Lung microvascular endothelial cell (primary cell): Measurements from ENCODE around the gene KRTAP10-6. TPM values are rescaled to one million over a fixed set of nuclear protein-coding genes. Genes with fewer than 3 reads are reported as not detected.
"Not testable (repeated sequence)": the region's sequence is repeated elsewhere in the genome, so short reads cannot be mapped to it uniquely, and the experiment has no call there.

Experiments
- DNase-seq, 2 donors: peaks; one replicate each; pipeline versions ENCODE4 v3.0.0 to v3.0.0-alpha.2; 2010; ENCODE audit warnings: low read depth in 2 of 2
- total RNA-seq: library from RNA; depleted of rRNA; stranded (reverse); fragments of >200 nt; gene quantifications from 2 replicates; pipeline ENCODE4 v1.2.1, GENCODE V29; 2014

Gene KRTAP10-6, protein sequence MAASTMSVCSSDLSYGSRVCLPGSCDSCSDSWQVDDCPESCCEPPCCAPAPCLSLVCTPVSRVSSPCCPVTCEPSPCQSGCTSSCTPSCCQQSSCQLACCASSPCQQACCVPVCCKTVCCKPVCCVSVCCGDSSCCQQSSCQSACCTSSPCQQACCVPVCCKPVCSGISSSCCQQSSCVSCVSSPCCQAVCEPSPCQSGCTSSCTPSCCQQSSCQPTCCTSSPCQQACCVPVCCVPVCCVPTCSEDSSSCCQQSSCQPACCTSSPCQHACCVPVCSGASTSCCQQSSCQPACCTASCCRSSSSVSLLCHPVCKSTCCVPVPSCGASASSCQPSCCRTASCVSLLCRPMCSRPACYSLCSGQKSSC
- total RNA-seq, result not detected in 2 replicates

DNA sequence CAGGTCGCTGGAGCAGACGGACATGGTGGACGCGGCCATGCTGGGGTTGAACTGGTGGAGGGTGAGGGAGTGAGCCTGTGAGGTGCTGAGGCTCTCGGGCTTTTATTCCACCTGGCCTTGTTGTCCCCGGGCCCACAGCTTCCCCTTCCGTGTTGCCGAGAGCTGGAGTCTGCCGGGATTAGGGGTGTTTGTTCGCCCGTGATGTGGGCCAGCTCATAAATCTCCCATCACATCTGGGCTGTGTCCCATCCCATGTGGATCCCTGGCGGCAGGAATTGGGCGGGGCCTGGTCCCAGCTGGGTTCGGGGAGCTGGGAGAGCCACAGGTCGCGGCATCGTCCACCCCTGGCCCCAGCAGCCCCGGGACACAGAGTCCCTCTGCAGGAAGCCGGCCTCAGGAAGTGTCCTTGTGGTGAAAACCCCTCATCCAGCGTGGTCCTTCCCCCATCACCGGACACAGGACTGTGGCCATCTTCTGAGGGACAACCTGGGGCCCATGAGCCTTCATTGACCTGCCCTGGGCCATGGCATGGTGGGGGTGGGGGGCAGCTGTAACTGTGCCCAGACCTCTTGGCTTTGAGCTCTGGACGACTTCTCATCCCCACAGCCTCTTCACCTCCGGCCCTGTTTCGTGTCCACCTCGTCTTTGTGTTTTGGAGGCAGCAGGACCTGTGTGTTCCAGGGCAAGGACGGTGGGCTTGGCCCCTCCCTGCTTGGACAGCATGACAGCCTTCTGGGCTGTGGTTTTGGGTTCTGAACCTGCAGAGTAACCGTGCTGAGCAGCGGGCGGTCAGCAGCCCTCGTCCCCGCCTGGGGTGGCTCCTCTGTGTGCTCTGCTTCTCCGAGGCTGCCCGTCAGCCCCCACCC, at the start of gene KRTAP10-6:
Gene KRTAP10-6, minus strand, starts transcription at position 60 of the 866 bp plus-strand sequence. Its CDS starts 21 bp downstream, at position 39.
- no peak for DNase-seq

DNA sequence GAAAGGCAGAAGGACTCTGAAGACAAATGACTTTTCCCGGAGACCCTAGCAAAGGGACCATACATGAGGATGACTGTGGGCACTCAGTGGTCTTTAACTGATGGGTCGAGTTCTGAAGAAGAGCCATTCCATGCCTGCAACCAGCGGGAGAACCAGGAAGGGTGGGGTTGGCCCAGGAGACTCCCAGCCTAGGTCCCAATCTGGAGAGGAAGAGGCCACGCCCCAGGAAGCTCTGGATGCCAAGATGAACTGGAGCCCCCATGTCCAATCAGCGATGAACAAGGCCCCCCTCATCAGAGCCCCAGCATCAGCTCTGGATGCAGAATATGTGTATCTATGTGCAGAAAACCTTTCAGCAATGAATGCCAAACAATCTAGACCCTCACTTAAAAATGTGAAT, 48.5 kb upstream of the KRTAP10-6 start:
- no peak for DNase-seq

DNA sequence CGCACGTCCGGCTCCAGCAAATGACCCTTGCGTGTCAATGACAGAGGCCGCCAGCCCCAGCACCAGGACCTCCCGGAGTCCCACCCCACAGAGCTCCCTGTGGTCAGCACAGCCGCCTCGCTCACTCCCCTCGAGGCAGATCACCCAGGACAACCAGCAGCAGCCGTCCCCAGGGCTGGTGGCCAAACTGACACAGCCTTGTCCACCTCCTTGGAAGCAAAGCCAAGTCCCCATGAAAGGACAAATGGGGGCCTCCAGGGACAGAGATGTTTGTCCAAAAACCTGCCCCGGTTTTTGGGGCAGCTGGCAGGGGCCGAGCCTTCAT, 47.0 kb upstream of the KRTAP10-6 start:
- DNase-seq, result no peak

DNA sequence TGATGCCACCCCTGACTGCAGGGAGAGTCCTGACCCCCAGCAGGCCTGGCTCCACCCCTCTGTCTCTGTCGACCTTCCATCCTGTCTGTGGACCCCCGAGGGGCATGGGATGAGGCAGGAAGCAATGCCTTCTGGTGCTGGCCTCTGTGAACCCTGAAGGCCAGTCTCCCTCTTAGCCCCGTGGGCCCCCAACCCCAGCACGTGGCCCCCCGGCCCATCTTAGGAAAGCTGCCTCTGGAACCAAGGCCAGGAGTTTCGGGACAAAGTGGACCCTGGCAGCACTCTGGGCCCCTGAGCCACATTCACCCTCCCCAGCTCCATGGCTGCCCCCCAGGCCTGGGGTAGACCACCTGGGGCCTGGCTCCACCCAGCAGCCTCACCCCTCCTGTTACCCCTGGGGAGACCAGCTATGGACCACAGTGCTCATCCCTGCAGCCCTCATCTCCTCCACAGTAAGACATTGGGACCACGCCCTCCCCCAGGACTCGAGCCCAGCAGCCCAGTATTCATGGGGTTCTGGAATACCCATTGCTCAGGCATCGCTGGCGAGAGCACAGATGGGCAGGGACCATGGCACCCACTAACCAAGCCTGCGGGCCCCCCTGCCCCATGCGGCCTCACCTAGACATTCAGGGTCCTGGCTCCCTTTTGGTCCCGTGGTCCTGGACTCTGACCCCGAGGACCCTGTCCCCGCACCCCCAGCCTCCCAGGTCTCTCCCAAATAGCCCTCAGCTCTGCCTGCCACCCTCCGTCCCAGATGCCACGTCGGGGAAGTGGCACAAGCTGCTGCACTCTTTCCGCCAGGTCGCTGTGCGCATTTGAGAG, 46.4 kb upstream of the KRTAP10-6 start:
- not testable (repeated sequence) for DNase-seq

DNA sequence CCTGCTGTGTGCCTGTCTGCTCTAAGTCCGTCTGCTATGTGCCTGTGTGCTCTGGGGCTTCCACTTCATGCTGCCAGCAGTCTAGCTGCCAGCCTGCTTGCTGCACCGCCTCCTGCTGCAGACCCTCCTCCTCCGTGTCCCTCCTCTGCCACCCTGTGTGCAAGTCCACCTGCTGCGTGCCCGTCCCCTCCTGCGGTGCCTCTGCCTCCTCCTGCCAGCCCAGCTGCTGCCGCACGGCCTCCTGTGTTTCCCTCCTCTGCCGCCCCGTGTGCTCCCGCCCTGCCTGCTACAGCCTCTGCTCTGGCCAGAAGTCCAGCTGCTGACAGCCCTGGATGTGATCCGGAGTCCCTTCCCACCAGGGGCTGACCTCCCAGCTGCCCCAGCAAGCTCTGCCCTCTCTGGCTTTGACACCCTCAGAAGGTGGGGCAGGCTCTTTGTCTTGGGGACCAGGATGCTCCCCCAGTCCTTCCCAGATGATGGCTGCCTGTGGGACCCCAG, 45.6 kb upstream of the KRTAP10-6 start:
- not testable (repeated sequence) for DNase-seq

DNA sequence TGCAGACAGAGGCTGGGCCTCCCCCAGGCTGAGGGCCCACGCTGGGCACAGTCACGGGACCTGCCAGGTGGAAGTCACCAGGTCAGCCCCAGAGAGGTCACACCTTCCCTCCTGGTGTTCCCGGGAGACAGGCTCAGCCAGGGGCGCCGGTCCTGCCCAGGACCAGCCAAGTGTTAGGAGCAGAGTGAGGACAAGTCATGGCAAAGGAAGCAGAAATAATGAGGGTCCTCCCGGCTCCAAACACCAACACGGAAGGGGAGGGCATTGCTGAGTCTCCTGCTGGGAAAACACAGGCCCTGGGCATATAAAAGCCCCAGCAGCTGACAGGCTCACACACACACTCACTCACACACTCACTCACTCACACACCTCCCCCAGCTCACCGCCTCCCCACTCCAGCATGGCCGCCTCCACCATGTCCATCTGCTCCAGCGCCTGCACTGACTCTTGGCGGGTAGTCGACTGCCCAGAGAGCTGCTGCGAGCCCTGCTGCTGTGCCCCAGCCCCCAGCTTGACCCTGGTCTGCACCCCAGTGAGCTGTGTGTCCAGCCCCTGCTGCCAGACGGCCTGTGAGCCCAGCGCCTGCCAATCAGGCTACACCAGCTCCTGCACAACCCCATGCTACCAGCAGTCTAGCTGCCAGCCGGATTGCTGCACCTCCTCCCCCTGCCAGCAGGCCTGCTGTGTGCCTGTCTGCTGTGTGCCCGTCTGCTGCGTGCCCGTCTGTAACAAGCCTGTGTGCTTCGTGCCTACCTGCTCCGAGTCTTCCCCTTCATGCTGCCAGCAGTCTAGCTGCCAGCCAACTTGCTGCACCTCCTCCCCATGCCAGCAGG, 44.9 kb upstream of the KRTAP10-6 start, which contains the start of gene KRTAP10-10:
Gene KRTAP10-10, plus strand, starts transcription at position 339 of the 833 bp plus-strand sequence. Its CDS starts 62 bp downstream, at position 401.
- DNase-seq, result no peak

DNA sequence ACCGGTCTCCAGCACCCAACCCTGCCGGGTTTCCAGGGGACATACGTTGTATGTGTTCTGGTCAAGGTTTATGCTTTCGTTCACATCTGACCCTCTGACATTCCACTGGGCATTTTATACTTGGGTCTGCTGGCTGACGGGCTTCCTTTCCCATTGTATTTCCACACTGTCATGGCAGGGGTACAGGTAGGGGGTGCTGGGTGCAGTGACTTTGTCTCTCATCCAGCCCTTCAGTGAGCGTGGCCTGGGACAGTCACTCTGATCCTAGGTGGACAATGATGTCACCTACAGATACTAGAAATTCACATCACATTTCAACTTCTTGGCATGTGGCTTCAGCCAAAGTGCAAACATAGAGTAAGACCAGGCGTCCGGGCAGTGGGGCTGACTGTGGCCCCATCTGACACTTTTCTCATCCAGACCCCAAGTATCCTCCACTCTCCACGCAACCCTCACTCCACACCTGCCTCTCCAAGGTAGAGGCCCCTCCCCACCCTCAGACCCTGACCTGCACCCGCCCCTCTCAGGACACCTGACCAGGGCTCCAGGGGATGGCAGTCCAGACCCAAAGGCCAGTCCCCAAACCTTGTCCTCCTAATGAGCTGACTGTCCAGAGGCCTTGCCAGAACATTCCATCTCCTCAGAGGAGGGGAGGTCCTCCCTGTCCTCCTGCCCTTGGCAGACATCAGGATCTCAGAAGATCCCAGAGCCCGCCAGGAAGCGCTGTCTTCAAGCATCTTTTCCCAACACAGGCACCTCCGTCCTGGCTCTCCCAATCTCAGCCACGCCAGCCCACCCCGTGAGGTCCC, 44.1 kb upstream of the KRTAP10-6 start:
- no peak for DNase-seq

DNA sequence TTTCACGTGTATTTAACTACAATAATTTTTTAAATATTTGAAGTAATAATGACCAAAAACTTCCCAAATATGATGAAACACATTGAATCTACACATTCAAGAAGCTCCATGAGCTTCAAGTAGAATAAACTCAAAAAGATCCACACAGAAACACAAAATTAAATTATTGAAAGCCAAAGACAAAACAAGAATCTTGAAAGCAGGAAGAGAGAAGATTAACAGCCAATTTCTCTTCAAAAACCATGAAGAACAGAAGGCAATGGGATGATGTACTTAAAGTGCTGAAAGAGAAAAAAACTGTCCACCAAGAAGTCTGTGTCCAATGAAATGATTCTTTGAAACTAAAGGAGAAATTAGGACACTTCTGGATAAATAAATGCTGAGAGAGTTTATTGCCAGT, 39.8 kb upstream of the KRTAP10-6 start:
- DNase-seq, result no peak

DNA sequence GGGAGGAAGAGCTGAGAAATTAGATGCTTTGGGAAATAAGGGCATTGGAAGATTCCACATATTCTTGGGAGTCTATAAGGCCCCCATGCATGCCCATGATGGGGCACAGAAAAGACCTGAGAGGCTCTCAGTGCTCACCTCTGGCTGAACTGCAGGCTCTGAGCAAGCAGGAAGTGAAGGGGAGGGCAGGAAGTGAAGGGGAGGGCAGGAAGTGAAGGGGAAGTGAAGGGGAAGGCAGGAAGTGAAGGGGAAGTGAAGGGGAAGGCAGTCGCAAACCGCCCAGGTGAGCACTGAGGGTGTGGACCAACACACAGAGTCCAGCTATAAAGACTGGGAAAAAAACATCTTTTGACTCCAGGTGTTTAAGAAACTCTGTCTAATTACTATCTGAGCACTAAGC, 38.1 kb upstream of the KRTAP10-6 start:
- DNase-seq, result no peak

DNA sequence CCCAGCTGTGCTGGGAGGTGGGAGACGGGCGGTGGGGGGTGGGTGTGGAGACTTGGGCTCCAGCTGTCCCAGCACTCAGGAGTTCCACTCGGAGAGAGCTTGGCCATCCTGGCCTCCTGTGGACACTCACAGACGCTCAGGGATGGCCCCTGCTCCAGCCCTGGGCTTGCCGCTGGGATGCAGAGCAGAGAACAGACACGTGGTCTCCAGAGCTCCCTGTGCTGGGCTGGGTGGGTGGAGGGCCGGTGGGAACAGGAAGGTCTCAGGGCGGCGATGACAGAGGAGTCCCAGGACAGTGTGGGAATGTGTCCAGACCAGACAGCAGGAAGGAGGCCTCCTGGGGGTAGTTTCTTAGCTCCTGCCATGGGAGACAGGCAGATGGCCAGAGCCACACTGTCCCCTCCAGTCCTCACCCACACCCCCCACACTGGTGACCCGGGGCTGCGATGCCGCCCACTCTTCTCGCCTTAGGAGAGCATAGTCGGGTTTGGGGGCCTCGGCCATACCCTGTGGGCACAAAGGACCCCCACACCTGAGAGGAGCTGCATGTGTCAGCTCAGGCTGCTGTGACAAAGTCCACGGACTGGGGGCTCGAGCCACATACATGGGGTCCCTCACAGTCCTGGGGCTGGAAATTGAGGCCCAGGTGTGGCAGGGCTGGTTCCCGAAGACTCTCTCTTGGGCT, 36.5 kb upstream of the KRTAP10-6 start:
- no peak for DNase-seq

DNA sequence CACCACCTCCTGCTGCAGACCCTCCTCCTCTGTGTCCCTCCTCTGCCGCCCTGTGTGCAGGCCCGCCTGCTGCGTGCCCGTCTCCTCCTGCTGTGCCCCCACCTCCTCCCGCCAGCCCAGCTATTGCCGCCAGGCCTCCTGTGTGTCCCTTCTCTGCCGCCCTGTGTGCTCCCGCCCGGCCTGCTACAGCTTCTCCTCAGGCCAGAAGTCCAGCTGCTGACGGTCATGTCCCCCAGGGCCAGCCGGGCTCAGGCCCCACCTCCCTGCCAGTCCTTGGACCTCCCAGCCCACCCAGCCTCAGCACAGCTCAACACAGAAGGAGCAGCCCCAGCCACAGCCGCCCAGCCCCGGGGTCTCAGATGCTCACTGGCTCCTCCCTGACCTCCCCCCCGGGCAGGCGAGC, 35.5 kb upstream of the KRTAP10-6 start:
- not testable (repeated sequence) for DNase-seq

DNA sequence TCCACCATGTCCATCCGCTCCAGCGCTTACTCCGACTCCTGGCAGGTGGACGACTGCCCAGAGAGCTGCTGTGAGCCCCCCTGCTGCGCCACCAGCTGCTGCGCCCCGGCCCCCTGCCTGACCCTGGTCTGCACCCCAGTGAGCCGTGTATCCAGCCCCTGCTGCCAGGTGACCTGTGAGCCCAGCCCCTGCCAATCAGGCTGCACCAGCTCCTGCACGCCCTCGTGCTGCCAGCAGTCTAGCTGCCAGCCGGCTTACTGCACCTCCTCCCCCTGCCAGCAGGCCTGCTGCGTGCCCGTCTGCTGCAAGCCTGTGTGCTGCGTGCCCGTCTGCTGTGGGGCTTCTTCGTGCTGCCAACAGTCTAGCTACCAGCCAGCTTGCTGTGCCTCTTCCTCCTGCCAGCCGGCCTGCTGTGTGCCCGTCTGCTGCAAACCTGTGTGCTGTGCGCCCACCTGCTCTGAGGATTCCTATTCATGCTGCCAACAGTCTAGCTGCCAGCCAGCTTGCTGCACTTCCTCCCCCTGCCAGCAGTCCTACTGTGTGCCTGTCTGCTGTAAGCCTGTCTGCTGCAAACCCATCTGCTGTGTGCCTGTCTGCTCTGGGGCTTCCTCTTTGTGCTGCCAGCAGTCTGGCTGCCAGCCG, 35.0 kb upstream of the KRTAP10-6 start:
- not testable (repeated sequence) for DNase-seq

DNA sequence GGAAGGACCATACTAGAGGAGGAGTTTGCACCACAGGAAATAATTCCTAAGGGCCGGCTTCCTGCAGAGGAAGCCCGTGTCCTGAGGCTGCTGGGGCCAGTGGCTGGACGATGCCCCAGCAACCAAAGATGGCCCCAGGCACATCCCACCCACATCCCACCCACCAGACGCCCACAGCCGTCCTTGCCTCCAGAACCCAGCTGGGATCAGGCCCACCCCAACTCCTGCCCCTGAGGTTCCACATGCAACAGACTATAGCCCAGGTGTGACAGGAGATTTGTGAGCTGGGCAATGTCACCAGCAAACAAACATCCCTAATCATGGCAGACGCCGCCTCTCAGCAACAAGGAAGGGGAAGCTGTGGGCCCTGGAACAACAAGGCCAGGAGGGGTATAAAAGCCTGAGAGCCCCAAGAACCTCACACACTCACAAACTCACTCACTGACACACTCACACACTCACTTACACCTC, 34.4 kb upstream of the KRTAP10-6 start, which contains the start of gene KRTAP10-9:
Gene KRTAP10-9, plus strand, starts transcription at position 421 of the 471 bp plus-strand sequence. CDS start 79 bp downstream, outside the sequence.
- no peak for DNase-seq

DNA sequence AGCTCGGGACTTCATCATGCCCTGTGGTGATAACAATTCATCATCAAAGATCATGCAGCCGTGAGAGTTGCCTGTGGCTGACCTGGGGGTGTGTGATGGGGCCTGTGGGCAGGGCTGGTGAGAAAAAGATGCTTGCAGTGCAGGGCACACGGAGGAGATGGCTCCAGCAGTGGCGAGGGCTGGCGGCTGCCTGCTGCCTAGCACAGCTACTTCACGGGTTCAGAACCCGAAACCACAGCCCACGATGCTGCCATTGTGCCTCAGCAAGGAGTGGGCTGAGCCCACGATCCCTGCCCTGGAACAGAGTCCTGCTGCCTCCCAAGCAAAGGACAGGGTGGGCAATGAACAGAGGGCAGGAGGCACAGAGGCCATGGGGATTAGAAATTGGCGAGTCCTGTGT, 34.0 kb upstream of the KRTAP10-6 start:
- no peak for DNase-seq

DNA sequence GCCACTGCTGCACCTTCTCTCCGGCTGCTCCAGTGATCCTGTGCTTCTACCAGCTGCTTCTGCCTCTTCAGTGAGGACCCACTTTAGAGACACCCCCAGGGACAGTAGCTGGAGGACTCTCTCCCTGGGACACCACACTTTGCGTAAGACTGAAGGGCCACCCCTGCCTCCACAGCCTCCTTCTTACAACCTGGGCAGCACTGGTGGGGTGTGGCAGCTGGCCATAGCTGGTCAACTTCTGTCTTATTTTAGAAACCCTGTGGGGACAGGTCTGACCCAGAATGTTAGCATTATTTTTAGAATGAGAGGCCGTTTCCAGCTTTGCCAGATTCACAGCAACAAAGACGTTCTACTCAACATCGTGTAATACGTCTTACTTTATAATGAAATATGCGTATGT, 33.5 kb upstream of the KRTAP10-6 start:
- DNase-seq, result no peak

DNA sequence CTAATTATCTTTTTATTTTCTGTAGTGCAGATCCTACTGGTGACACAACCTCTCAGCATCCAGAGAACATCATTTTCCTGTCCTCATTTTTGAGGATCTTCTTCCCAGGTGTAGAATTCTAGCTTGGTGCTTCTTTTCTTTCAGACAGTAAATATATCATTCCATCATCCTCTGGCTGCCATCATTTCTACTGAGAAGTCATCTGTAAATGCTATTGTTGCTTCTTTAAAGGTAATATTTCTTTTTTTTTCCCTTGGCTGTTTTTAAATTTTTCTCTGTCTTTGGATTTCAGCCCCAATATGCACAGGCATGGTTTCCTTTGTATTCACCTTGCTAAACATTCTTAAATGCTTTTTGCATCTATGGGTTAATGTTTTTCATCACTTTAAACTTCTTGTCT, 31.3 kb upstream of the KRTAP10-6 start:
- no peak for DNase-seq

DNA sequence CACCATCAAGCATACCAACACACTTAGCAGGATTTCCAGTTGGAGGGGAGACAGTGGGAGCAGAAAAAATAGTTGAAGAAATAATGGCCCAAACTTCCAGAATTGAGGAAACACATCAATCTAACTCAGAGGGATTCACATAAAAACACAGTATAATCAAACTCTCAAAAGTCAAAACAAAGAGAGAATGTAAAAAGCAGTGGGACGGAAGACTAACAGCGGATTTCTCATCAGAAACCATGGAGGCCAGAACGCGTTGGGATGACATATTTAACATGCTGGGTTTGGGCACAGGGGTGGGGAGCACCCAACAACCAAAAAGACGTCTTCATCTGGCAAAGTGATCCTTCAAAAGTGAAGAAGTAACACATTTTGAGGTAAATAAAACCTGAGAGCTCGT, 27.6 kb upstream of the KRTAP10-6 start:
- DNase-seq, result no peak

DNA sequence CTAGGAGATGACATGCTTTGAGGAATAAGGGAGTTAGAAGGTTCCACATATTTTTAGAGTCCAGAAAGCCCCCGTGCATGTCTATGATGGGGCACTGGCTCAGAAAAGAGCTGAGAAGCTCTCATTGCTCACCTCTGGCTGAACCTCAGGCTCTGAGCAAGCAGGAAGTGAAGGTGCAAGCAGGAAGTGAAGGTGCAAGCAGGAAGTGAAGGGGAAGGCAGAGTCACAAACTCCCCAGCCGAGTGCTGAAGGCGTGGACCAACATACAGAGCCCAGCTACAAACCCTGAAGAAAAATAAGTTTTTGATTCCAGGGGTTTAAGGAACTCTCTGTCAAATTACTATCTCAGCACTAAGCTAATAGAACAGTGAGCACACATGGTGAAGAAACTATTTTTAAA, 26.6 kb upstream of the KRTAP10-6 start:
- peak in 1 of 2 donors; percentile 13 for DNase-seq
